ENCODE data around the gene ITGB8. TPM values are rescaled to one million over a fixed set of nuclear protein-coding genes. Genes with fewer than 3 reads are reported as not detected.

ITGB8 gene
- total and polyA plus RNA-seq, 9 of the 15 experiments (the other 6 are each of a cell fraction or from before 2014, with no cell fraction given), result under 0.01 to 0.03 (median 0.02) TPM; not detected in 6

DNA sequence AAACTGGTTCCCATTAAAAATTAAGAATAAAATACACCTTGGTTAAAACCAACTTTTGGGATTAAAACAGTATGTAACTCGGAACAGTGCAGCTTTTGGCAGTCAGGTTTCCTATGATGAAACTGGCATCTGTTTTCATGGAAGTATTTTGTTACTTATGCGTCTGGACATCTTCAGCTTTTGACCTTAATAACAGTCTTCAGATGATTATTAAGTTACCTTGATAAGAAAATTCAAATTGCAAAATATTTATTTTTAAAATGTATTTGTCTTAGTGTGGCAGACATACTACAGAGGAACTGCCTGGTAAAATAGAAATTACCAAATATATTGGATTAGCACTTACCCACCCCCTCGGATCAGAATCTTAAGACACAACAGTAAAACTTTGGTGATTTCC is 100.0 kb downstream of the ITGB8 start (continued):
- no peak for TF ChIP-seq HEY1 (CRISPR knock-in tag; IDR thresholded peaks at IDR 0.05; ENCODE audit: borderline replicate concordance)
- no peak for TF ChIP-seq TARDBP (IDR thresholded peaks at IDR 0.05)
- no peak for TF ChIP-seq KLF6 (CRISPR knock-in tag; IDR thresholded peaks at IDR 0.05; ENCODE audit: borderline replicate concordance)
- TF ChIP-seq, protein P1, sequence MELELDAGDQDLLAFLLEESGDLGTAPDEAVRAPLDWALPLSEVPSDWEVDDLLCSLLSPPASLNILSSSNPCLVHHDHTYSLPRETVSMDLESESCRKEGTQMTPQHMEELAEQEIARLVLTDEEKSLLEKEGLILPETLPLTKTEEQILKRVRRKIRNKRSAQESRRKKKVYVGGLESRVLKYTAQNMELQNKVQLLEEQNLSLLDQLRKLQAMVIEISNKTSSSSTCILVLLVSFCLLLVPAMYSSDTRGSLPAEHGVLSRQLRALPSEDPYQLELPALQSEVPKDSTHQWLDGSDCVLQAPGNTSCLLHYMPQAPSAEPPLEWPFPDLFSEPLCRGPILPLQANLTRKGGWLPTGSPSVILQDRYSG (tag; conservative IDR thresholded peaks at IDR 0.05; ENCODE audit: low read depth), result no peak
- no peak for TF ChIP-seq TBL1XR1 (IDR thresholded peaks at IDR 0.05; ENCODE audit: low read length in 2 of 2)
- no peak for TF ChIP-seq CREB5 (CRISPR knock-in tag; IDR thresholded peaks at IDR 0.05)
- no peak for TF ChIP-seq YY1 (IDR thresholded peaks at IDR 0.05; ENCODE audit: borderline replicate concordance in 1 of 3, control insufficient read depth in 1 of 3, extremely low read depth in 1 of 3, insufficient read depth in 3 of 3, insufficient read length in 1 of 3, insufficient replicate concordance in 2 of 3, low read depth in 1 of 3, low read length in 2 of 3)
- no peak for TF ChIP-seq ASH1L (IDR thresholded peaks at IDR 0.05; ENCODE audit: borderline replicate concordance, low read depth, partially characterized antibody)
- TF ChIP-seq IFI16 (CRISPR knock-in tag; IDR thresholded peaks at IDR 0.05), result no peak
- TF ChIP-seq ZNF586 (CRISPR knock-in tag; conservative IDR thresholded peaks at IDR 0.05), result no peak
